ELF-1 (cell line): ENCODE measurements around the gene HHAT.
A peak's percentile ranks its signal among the peaks of the same experiment; 100 is the strongest.
"Not testable (repeated sequence)": the region's sequence is repeated elsewhere in the genome, so short reads cannot be mapped to it uniquely, and the experiment has no call there.

Experiments
- DNase-seq: peaks from one replicate; pipeline ENCODE4 v3.0.0-alpha.2; 2016; ENCODE audit warnings: low read depth, low spot score

The HHAT gene

DNA sequence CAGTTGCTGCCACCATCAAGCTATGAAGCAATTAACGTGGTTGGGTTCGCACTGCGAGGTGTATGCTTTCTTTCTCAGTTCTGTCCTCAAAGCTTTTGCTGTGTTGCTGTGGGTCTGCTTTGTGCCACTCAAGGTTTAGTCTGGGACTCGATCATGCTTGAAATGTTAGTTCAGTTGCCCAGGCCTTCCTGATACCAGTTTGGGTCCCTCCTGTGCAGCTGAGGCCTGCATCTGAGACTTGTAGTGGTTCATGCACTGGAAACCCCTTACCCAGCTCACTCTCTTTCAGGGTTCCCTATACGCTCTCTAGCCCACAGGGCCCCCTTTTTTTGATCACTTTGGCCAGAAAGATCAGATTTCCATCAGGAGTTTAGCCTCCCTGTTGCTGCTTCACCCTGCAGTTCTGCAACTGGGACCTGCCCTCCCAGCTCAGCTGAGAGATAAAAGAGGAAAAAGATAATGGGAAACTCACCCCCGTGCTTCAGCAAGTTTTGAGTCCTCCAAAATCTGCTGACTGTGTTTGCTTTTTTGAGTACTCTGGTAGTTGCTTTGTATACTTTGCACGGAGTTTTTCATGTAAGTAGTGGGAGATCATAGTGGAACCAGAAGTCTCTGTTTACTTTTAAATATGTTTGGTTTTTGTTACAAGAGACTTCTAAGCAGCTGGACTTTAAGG lies 317.0 kb downstream of the HHAT start:
- DNase-seq, result no peak

DNA sequence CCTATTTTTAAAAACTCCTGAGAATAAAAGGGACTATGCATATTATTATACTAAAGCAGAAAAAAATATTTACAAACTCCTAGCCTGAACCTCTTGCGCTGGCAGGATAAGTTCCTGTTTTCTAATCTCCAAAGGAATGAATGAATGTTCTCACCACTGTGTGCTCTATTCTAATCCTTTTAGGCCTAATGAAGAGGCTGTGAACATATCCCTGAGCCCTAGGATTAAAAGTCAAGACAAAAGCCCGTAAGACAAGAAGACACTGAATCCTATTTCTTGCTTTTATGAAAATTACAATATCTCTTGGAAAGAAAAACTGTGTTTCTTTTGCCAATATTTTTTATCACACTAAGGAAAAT lies 317.5 kb downstream of the HHAT start:
- DNase-seq, result no peak

DNA sequence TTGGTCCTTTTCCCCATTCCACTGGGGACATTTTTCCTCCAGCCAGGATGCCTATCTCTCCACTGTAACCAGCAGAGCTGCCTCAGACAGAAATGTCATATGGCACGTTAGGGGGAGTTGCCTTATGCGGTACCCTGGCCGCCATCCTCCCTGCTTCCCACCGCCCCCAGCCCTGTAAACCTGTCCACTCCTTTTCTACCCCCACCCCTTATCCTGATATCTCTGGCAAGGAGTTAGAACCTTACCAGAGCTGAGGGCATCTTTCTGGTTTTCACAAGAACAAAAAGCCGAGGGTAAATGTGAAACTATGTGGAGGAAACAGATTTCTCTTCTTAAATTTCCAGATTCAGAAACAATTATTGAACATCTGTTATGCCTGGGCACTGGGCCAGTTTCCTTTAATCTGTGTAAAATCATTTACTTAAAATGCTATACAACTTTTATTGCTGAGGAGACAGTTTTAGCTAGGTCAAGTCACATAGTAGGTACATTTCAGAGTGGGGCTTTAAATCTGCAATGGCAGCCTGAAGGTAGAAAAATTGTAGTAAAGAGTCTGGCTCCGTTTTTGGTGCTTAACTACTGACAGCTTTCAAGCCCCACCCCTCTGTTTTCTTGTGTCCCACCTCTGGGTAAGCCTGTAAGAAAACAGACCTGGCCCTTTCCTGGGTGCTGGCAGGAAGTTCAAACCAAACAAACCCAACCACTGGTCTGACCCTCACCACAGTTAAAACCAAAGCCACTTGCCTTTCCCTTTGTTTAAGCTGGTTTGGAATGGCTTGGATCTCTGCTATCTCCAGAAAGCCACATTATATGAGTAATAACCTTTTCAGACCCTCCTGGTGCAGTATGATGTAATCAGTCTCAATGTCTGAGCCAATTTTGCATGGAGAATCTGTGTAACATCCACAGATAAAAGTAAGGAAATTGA lies 319.0 kb downstream of the HHAT start:
- DNase-seq, result no peak

DNA sequence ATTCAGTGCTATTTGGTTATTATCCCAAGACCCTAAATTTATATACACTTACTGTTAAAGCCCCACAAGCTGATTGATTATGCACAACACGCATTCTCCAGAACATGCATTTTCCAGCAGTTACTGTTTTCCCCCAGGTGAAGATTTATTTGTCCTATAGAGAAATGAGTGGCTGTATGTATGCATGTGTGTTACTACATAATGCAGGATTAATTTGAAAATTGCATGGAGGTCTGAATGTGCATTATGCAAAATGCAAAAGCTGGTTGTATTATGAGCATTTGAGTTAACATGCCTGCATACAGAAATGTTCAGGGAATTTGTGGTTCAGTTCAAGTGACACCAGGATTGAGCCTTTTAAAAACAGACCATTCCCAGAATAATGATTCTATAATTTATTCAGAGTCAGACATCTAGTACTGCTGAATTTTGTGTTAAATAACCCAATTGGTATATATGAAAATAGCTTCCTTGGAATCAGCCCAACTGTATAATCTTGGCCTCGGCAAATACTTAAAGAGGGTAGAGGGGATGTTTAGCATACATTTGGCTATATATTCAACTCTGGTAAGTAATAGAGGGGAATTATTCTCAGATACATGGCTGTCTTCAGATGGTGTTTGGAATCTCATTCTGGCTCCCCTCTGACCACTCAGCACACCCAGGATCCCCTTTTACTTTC lies 320.0 kb downstream of the HHAT start:
- DNase-seq, result no peak

DNA sequence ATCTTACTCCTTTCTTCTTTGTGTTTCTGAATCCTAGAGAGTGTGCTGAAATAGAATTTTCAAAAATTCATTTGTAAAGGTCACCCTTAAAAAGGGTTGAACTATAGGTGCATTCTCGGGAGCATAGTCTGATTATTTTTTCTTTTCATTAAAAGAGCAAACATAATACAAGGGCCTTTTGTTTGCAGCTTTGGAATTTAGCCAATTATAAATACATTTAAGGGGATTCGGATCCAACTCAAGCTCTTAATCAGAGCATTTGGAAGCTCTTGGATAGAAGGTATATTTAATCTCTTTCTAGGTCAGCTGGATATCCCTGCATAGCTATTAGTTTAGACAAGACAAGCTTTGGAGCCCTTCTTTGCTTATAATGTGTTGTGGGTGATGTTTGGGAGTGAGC lies 321.7 kb downstream of the HHAT start:
- no peak for DNase-seq

DNA sequence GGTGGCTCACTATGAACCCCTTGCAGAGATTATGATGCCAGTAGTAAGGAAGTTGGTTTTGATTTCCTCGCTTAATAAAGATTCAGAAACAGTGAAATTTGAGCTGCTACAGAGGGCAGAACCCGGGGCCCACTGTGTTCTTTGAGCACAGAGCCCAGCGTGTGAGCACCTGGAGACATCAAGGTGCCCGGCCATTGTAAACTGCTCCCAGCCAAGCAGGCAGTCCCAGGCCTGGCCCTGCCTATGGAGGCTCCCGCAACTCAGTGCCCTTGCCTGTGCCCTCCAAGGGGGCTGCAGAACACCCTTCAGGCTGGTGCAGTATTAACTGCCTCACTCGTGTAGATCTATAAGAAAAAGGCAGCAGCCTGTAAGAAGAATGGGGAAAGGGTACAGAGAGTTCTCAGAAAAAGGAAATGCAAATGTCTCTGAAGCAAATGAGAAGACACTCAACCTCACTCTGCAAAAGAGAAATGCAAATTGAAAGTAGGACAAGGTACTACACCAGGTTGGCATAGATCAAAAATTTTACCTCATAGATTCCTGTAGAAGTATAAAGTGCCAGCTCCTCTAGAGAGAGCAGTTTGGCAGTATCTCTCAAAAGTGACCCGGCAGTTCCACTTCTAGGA lies 323.7 kb downstream of the HHAT start:
- no peak for DNase-seq

DNA sequence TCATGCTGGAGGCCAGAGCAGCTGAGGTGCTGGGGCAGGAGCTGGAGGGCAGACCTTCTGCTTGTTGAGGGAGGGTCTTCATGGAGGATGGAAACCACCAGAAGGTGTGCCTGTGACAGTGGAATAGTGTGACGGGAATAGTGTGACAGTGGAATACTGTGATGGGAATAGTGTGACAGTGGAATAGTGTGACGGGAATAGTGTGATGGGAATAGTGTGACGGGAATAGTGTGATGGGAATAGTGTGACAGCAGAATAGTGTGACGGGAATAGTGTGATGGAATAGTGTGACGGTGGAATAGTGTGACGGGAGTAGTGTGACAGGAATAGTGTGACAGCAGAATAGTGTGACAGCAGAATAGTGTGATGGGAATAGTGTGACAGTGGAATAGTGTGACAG lies 325.1 kb downstream of the HHAT start:
- DNase-seq, result no peak

DNA sequence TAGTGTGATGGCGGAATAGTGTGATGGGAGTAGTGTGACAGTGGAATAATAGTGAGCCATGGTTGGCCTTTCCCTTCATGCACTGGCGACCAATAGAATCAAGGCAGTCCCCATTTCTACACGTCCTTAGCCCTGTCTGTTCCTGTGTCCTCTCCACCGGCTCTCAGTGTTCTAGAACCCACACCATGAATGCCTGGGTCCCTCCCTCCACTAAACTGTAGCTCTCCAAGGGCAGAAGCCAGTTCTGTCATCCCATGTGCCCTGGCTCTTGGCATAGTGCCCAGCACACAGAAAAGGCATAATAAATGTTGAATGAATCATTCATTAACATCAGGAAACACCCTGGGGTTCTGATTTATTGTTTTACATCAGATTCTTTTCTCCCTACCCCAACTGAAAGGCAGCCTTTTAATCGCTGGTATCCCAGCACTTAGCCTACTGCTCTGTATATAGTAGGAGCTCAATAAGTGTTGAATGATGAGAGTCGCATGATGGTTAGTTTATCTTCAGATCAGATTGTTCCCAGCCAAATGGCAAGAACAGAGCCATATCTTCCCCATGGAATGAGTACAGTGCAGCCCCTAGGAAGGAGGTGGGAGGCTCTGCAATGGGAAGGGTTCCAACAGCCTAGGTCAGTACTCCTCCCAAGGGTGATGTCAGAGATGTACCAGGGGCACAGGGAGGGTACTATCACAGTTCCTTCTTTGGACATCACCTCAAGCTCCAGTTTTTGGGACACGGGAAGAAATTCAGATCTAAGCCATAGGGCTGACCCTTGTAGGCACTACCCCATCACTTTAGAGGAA lies 325.7 kb downstream of the HHAT start:
- no peak for DNase-seq

DNA sequence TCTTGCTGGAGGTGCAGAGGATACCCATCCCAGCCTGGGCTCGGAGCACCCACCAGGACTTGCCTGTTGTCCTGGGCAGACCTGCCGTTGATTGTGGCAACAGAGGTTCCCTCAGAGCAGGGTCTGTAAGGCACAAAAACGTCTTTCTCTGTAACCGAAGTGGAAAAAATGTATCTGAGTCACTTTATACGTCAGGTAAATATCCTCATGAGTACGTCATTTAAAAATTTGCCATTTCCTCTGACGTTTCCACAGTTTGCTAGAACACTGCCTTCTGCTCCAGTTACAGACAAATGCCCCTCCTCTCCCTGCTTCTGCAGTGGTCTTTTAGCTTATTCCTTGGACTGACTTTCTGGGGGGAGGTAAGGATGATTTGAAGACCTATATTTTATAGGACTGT lies 326.8 kb downstream of the HHAT start:
- no peak for DNase-seq

DNA sequence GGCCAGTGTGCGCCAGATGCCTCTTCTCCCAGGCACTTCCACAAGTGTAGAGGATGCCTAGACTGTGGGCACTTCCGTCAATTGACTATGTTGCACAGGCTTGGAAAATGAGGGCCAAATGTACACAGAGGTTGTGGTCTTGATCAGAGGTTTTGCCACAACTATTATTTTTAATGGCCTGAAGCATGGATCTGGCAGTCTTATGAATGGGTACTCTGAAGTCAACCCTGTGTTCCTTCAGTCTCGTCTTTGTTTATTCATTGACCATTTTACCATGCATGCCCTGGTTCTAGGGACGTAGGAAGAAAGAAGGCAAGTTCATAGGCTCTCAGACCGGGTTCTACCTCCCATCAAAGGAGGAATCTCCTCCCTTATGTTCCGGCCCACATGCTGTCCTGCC lies 329.1 kb downstream of the HHAT start:
- DNase-seq, result no peak

DNA sequence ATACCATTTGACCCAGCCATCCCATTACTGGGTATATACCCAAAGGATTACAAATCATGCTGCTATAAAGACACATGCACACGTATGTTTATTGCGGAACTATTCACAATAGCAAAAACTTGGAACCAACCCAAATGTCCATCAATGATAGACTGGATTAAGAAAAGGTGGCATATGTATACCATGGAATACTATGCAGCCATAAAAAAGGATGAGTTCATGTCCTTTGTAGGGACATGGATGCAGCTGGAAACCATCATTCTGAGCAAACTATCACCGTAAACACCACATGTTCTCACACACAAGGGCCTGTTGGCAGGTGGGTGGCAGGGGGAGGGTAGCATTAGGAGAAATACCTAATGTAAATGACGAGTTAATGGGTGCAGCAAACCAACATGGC lies 332.8 kb downstream of the HHAT start:
- not testable (repeated sequence) for DNase-seq

DNA sequence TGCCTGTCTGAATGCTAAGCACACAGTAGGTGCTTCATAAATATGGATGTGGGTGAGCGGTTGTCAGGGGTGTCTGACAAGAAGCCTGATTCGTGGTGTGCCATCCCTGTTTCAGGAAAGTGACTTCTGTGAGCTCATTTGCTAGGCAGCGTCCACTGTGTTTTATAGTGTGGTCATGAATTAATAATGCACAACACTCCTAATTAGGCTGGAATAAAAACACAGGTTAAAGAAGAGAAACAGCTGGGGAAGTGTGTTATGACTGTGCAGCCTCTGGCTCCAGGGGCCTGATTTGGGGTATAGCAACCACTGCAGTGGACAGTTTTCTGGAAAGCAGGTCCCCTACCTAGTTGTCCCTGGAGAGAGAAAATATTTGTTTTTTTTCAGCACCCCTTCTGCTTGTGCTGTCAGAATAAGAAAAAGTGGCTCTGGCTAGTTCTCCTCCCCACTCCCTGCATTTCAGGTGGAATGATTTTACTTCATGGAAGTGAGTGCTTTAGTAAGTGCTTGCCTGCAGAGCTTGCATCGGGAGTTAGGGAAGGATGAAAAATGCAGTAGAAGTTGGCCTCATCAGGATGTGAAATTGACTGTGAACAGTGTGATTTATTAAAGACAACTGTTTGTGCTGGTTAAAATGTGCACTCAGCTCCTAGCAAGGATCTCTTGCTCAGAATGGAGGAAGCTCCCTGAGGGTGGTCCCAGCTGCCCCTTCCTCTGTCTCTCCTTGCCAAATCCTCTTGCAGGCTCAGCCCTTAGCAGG lies 333.8 kb downstream of the HHAT start:
- DNase-seq, result no peak

DNA sequence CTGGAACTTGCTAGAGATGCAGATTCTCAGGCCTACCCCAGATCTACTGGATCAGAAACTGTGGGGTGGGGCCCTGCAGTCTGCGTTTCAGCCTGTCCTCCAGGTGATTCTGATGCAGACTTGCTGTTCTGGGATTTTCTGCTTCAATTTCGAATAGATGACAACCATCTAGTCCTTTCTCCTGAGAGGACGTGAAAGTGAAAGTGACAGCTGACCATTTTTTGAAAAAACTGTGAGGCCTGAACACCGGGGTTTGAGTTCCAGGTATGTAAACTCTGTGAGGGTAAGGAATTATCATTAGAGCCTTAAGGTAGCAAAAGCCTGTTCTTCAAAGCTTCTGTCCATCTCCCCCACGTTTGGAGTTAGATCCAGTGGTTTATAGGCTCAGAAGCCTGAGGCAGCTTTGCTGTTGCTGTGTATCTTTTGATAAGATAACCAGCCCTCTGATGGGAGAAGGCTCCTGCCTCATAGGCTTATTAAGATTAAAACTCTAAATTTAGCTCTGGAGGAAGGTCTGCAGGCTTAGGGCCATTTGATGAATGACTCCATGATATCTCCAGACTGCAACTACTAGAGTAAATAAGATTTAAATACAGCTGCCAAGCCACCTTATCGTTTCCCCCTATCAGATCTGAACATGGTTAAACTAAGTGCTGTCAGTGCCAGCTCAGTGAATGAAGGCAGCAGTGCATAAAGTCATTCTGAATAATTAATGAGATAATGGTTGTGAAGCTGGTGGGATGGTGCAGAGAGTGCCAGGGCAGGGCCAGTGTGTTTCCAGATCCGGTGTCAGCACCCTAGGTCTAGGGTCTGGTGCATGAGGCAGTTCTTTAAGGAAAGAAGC lies 335.2 kb downstream of the HHAT start:
- peak; percentile 20 for DNase-seq

DNA sequence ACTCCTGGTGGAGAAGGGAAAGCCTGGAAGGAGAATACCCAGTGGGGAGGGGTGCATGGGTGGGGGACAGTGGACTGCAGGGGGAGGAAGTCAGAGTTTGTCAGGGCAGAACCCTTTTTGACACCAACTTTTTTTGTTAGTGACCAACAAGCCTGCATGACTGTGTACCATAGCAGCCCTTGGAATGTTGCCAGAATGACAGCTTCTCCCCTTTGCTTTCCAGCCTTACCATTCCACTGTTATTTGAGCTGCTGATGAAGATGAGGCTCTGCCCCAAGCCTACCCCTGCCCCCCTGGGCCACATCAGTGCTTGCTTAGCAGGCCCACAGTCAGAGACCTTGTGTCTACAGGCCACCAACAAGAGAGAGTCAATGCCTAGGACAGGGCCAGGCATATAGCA lies 341.2 kb downstream of the HHAT start:
- DNase-seq, result no peak

DNA sequence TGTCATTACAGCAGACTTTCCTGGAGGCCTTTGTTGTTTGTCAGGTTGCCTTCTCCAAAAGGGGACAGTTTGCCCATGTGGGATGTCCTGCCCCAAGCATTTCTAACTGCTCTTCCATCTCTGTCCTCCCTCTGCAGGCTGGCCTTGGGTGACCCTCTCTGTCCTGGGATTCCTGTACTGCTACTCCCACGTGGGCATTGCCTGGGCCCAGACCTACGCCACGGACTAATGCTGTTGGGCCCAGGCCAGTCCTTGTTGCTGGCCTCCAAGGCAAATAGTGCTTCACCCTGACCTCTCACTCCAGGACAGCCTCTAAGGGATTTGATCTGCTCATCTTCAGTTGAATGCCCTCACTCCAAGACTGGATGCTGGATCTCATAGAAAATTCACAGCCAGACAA lies 345.4 kb downstream of the HHAT start:
- DNase-seq, result no peak

DNA sequence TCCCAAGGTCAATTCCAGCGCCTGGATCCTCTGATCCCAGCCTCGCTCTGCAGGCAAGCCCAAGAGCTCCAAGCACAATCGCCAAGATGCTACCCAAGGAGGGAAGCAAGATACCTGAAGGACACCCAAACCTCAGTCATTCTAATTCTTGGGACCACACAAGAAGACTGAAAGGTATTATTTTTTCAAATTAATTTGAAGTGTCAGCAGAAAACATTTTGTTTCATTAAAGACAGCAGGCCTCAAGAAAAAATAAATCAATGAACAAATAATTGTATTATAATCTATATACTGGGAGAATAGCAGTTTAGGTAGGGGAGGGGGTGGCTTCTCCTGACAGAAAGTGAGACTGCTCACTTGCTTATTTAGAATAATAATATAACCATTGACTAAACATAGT lies 347.8 kb downstream of the HHAT start:
- DNase-seq, result no peak

DNA sequence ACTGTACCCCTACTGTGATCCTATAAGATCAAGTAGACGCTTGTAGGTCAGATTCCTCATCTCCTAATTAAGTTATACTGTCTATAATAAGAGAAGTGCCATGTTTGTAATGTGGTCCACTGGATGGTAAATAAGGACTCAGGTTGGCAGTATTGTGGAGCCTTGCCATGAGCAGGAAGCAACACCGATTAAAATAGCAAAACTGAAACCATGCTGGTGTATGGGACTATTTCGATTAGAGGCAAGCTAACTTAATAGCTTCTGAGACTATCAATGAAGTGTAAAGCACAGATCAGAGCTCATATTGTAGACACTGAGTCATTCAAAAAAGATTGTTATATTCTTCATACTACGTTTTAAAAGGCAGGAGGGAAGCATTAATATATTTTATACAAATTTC lies 348.8 kb downstream of the HHAT start:
- no peak for DNase-seq

DNA sequence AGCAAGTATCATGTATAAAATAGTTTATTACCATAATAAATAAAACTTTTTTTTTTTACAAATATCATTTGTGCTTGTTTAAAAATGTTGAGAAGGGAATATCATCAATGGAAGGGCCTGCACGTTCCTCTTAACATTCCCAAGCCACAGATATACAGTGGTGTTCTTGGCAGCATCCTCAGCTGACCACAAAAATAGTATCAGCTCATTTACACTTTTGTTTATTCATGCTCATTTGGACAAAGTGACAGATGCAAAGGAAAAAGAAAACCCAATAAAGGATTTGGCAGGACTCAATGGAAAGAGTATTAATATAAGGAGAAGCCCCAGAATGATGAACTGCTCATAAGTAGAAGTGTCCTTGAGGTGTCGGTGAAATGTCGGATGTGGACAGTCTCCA lies 349.6 kb downstream of the HHAT start:
- DNase-seq, result no peak

DNA sequence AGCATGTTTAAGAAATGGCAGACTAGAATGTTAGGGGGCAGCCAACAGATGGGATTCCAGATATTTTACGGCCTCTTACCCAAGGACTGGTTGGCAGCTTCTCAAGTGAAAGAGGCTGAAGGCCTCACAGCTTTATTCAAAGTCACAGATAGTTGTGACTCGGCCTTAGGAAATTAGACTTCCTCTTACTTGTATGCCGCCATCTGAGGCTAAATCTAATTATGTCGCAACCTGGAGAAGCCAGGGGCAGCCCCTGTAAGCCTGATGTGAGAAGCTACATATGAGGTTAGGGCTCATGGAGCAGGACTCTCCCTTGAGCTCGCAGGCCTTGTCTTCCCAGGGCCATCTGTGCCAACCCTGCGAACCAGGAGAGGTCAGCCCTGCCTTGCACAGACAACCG lies 352.5 kb downstream of the HHAT start:
- DNase-seq, result no peak
